GM12801 (cell line): ENCODE results near the gene ZNF423.

Experiments used
- TF ChIP-seq, protein P1 (sequence below): IDR thresholded peaks from one replicate; pipeline ENCODE4 v1.5.1; 2011; ENCODE audit warnings: control low read depth; ENCODE audit not compliant: insufficient read length; ENCODE audit errors: extremely low read depth

The ZNF423 gene

DNA sequence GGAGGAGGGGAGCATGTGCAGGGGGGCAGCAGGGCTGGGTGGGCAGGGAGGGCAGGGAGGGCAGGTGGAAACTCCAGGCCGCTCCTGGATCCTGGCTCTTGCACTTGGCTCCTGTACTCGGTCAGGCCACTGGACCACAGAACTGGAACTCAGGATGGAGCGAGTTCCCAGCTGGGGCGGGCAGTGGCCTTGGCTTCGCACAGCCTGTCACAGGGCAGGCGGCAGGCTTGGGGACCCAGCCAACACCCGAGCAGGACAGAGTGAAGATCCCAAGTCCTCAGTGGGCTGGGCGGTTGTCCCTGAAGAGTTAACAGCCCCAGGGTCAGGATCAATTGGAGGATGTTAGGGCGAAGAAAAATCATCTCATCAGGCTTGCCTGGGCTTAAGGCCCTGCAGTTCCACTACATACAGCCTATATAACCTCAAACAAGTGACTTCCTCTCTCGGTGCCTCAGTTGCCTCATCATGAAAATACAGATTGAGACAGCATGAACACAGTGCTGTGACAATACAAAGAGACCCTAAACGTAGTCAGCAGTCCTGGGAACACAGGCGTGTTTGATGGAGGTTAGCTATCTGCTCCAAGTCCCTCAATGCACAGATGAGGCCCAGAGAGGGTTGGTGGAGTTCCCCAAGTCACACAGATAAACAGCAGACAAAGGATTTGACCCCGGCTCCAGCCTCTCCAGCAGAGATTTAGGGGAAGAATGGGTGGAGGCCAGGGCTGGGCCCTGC lies 21.9 kb downstream of the ZNF423 start:
- TF ChIP-seq, protein P1, sequence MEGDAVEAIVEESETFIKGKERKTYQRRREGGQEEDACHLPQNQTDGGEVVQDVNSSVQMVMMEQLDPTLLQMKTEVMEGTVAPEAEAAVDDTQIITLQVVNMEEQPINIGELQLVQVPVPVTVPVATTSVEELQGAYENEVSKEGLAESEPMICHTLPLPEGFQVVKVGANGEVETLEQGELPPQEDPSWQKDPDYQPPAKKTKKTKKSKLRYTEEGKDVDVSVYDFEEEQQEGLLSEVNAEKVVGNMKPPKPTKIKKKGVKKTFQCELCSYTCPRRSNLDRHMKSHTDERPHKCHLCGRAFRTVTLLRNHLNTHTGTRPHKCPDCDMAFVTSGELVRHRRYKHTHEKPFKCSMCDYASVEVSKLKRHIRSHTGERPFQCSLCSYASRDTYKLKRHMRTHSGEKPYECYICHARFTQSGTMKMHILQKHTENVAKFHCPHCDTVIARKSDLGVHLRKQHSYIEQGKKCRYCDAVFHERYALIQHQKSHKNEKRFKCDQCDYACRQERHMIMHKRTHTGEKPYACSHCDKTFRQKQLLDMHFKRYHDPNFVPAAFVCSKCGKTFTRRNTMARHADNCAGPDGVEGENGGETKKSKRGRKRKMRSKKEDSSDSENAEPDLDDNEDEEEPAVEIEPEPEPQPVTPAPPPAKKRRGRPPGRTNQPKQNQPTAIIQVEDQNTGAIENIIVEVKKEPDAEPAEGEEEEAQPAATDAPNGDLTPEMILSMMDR: no peak

DNA sequence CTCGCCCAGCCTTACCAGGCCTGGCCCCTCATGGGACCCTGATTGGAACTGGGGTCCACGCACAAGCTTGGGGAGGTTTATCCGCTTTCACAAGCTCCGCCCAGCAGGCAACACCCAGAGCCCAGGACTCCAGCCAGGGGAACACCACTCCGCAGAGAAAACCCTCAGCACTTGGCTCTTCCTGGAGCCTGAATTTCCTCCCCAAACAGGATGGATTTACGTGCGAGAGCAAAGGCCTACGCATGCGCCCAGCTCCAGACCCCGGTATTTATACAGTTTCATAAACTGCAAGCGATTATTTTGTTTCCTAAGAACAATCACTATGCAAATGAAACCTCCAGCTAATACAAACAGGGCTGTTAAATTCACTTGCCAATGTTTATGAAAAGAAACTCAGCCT lies 22.8 kb downstream of the ZNF423 start:
- TF ChIP-seq, protein P1: no peak

DNA sequence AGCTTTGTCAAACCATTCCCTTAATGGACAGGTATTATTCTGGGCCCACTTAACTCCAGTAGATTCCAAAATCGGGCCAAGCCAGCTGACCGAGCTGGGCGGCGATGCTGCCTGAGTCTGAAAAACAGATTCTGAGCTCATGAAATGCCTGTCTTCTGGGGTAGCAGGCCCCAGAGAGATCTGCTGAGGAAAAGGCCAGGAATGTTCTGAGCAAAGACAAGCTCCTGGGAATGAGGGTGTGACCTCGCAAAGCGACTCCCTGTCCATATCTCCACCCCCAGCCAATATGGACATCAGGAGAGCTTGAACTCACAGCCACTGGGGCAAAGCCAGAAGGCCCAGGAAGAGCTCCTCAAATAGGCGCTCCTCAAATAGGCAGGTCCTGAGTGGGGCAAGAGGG lies 23.7 kb downstream of the ZNF423 start:
- TF ChIP-seq, protein P1: no peak

DNA sequence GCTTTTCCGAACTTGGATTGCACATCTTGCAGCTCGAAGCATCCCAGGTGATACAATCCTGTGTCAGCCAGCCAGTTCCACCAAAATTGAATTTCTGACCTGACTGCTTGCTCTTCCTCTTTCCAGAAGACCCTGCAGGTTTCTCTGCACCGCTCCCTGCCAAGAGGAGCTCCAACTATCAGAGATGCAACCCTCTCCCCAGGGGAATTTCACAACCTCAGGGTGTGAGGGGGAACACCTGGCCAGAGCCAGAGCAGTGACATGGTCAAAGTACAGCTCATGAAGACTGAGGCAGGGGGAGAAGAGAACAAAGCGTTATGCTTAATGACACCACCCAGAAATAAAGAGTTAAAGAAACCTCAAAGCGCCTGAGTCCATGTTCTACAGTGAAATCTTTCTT lies 25.0 kb downstream of the ZNF423 start:
- TF ChIP-seq, protein P1: no peak

DNA sequence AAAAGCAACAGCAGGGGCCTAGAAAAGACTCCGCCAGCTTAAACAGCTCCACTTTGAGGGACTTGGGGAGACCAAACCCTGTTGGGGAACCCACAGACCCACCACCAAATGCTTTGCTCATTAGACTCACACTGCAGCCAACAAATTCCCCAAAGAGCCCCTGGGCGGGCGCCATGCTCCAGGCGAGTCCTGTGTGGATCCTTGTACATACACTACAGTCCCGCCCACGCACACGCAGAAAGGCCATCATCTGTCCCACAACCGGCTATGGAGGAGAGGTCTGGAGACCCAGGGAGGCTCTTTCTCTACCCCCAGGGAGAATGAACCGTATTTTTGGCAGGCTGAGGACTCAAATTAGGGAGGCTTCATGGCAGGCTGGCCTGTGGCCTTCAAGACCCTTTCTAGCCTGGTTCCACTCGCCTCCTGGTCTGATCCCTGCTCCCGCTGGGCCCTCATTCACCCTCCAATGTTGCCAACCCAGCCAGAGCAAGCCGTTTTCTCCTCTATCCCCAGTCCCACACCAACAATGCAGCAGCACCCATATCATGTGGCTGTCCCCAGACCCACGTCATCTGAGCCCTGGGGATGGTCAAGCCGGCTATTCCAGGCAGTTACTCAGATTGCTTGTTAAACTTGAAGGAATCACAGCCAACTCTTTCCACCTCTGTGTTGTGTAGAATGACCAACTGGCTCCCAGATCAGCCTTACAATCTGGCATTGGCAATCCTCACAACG lies 27.2 kb downstream of the ZNF423 start:
- TF ChIP-seq, protein P1: no peak

DNA sequence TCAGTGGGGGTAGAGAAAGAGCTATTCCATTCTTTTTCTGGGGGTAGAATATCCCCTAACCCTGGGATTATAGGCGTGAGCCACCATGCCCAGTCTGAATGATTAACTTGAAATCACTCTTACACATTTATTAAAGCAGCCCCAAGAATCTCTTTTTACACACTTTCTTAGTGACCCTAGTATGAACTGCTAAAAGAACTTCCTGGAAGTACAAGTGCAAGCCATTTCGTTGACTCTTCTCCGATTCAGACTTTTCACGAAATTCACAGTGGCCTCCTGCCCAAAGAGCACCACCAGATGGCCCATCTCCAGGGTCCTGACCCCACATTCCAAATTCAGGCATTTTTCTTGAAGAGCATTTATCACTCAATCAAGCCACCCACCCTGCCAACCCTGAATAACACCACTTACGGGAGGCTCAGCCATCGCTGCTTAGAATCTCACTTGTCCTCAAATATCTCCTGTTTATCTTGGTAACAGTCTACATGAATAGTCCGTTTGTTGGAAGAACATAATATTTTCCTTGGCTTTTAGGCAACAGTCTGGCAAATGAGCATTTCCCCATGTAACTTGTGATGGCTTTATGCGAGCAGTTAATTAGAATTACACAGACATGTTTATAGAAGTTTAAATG lies 28.0 kb downstream of the ZNF423 start:
- TF ChIP-seq, protein P1: no peak

DNA sequence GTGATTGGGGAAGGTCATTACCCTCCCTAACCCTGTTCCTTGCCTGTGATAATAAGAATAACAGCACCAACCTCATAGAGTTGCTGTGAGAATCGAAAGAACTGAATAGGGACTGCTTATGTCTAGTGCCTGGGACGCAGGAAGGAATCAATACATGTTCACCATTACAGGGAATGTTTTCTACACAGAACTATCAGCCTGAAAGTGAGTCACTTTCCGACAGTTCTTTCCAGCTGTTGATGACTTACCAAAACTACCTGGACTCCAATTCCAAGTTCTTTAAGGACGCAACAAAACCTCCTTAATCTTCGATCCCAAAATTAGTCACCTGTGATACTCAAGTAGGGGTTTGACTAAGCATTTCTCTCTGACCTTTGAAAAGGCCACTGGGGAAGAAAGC lies 29.4 kb downstream of the ZNF423 start:
- TF ChIP-seq, protein P1: no peak
